ENCODE results near the gene LGI4.
"Not testable (repeated sequence)": the region's sequence is repeated elsewhere in the genome, so short reads cannot be mapped to it uniquely, and the experiment has no call there.

The LGI4 gene

GRCh38 chr19:35141837-35142605, 7.2 kb upstream of the LGI4 start:
- no peak for DNase-seq

- peak; percentile 88 for DNase-seq
Measured at GRCh38 chr19:35140962-35141836, 6.3 kb upstream of the LGI4 start.

GRCh38 chr19:35140207-35140961, 5.5 kb upstream of the LGI4 start:
- DNase-seq, result no peak

- no peak for DNase-seq
Measured at GRCh38 chr19:35138305-35138892, 3.5 kb upstream of the LGI4 start, which contains the start of gene FXYD1. Gene FXYD1, plus strand, starts transcription at chr19:35138824. Its CDS starts 1,256 bp downstream, at chr19:35140080.

- DNase-seq, result no peak
Measured at GRCh38 chr19:35136977-35137702, 2.3 kb upstream of the LGI4 start.

GRCh38 chr19:35136231-35136630, 1.4 kb upstream of the LGI4 start:
- no peak for DNase-seq

- DNase-seq, result peak; percentile 54
Measured at GRCh38 chr19:35135389-35135909, 590 bp upstream of the LGI4 start.

- no peak for DNase-seq
Measured at GRCh38 chr19:35133826-35134225, 1.0 kb downstream of the LGI4 start.

- DNase-seq, result no peak
Measured at GRCh38 chr19:35132254-35132653, 2.6 kb downstream of the LGI4 start.

- no peak for DNase-seq
Measured at GRCh38 chr19:35130761-35131720, 3.8 kb downstream of the LGI4 start.

- DNase-seq, result not testable (repeated sequence)
Measured at GRCh38 chr19:35129724-35130274, 5.1 kb downstream of the LGI4 start.

GRCh38 chr19:35128398-35129057, 6.3 kb downstream of the LGI4 start:
- no peak for DNase-seq

GRCh38 chr19:35127871-35128270, 7.0 kb downstream of the LGI4 start:
- DNase-seq, result no peak

GRCh38 chr19:35126624-35126959, 8.3 kb downstream of the LGI4 start:
- DNase-seq, result no peak

- DNase-seq, result no peak
Measured at GRCh38 chr19:35125749-35126623, 8.9 kb downstream of the LGI4 start.

- no peak for DNase-seq
Measured at GRCh38 chr19:35125270-35125717, 9.6 kb downstream of the LGI4 start.

GRCh38 chr19:35124098-35125060, 10.5 kb downstream of the LGI4 start:
- peak; percentile 95 for DNase-seq

Data from fibroblast of skin of right biceps (primary cell).